T-helper 1 cell treated with Interleukin-12 subunit alpha and Interleukin-12 subunit beta and Interleukin-4 antibody, amounts not matched to agents 30 ng/mL and 1 ng/mL, for 36 hours (primary cell): ENCODE results near the gene DCTD. TPM values are rescaled to one million over a fixed set of nuclear protein-coding genes. Genes with fewer than 3 reads are reported as not detected.

ENCODE experiments used
- intact Hi-C: fragments of 100-400 bp; cut with micrococcal nuclease; formaldehyde crosslinking; loops from one replicate; pipeline ENCODE4 v1.15.1; 2024
- total RNA-seq: library from RNA; stranded (reverse); gene quantifications from 2 replicates; pipeline ENCODE4 v1.2.3, GENCODE V29; 2022

DCTD gene
- total RNA-seq, 1 donor from 2014 or later, result 76.6 TPM

- intact Hi-C loops, result no loop called here
Observed at GRCh38 chr4:182894681-182895275, 22.4 kb downstream of the DCTD start.

GRCh38 chr4:182893474-182894080 is 23.6 kb downstream of the DCTD start:
- intact Hi-C loops, result no loop called here

- intact Hi-C loops, result no loop called here
Observed at GRCh38 chr4:182893047-182893446, 24.1 kb downstream of the DCTD start.

- intact Hi-C loops, result no loop called here
Observed at GRCh38 chr4:182890202-182890601, 27.0 kb downstream of the DCTD start.

GRCh38 chr4:182888891-182889290 is 28.3 kb downstream of the DCTD start:
- intact Hi-C loops, result no loop called here

GRCh38 chr4:182886768-182887167 is 30.4 kb downstream of the DCTD start:
- intact Hi-C loops, result no loop called here

- intact Hi-C loops, result no loop called here
Observed at GRCh38 chr4:182886205-182886604, 31.0 kb downstream of the DCTD start.

GRCh38 chr4:182885738-182886077 is 31.5 kb downstream of the DCTD start:
- intact Hi-C loops, result no loop called here

- intact Hi-C loops, result no loop called here
Observed at GRCh38 chr4:182885022-182885737, 32.0 kb downstream of the DCTD start.

GRCh38 chr4:182884040-182884439 is 33.1 kb downstream of the DCTD start:
- intact Hi-C loops, result no loop called here

- intact Hi-C loops, result no loop called here
Observed at GRCh38 chr4:182883351-182883750, 33.8 kb downstream of the DCTD start.

GRCh38 chr4:182881914-182882313 is 35.3 kb downstream of the DCTD start:
- intact Hi-C loops, result no loop called here

- intact Hi-C loops, result no loop called here
Observed at GRCh38 chr4:182880387-182881356, 36.5 kb downstream of the DCTD start.

- intact Hi-C loops, result no loop called here
Observed at GRCh38 chr4:182879913-182880312, 37.3 kb downstream of the DCTD start.

GRCh38 chr4:182878633-182879495 is 38.3 kb downstream of the DCTD start:
- intact Hi-C loops, result no loop called here

GRCh38 chr4:182877326-182877883 is 39.8 kb downstream of the DCTD start:
- intact Hi-C loops, result no loop called here

GRCh38 chr4:182876427-182876826 is 40.8 kb downstream of the DCTD start:
- intact Hi-C loops, result no loop called here

- intact Hi-C loops, result no loop called here
Observed at GRCh38 chr4:182875453-182876405, 41.5 kb downstream of the DCTD start.

- intact Hi-C loops, result no loop called here
Observed at GRCh38 chr4:182874797-182875345, 42.3 kb downstream of the DCTD start.
